HepG2 (cell line): ENCODE measurements around the gene ESPNL. TPM values are rescaled to one million over a fixed set of nuclear protein-coding genes. Genes with fewer than 3 reads are reported as not detected.

Source experiments
- ATAC-seq: fragments of 200-7000 bp; cut with Tn5 transposase; 3 replicates; pipeline ENCODE4 v1.9.1; 2020; ENCODE audit warnings: mild to moderate bottlenecking, moderate library complexity
- BruUV-seq: library from RNA; stranded (reverse); fragments of 400-500 nt; replicated peaks from 2 replicates; lab custom pipeline; 2021; lab: Mats Ljungman, UMichigan
- CTCF ChIA-PET: fragments of 300-600 bp; formaldehyde crosslinking; extraction: SDS; loops from one replicate; lab custom pipeline; 2021; ENCODE audit warnings: low total read pairs, inconsistent platforms, low intra/inter-chr PET ratio; lab: Yijun Ruan, JAX
- POLR2A ChIA-PET: fragments of 350-600 bp; sonication (Branson Sonifier 250); formaldehyde crosslinking; loops from one replicate; lab custom pipeline; 2020; ENCODE audit warnings: antibody characterized with exemption, inconsistent platforms; lab: Yijun Ruan, JAX
- DNase-seq: peaks from one replicate; pipeline ENCODE4 v3.0.0-alpha.2; 2015; ENCODE audit warnings: low spot score
- FAIRE-seq: peaks from 3 replicates; lab custom pipeline; 2011; peaks lifted over from hg19 to GRCh38; lab: Jason Lieb, UNC
- H2AFZ ChIP-seq: one replicate; pipeline ENCODE4 v1.6.1; 2011; ENCODE audit warnings: low read length, inconsistent platforms
- H3K27ac ChIP-seq: fragments of 300-600 bp; 3 replicates; pipeline ENCODE4 v1.8.0; 2011; ENCODE audit warnings: mixed run types, mild to moderate bottlenecking, mixed read lengths, low read length, inconsistent platforms; ENCODE audit not compliant: insufficient read depth; ENCODE audit errors: extremely low read length
- H3K27me3 ChIP-seq, 2 experiments: fragments of 200-600 bp in 1 of 2; 2 replicates in 1 of 2; 3 replicates in 1 of 2; pipeline versions ENCODE4 v1.6.0 to v1.8.0; 2011; ENCODE audit warnings: low read length in 2 of 2, mild to moderate bottlenecking in 2 of 2, moderate library complexity in 2 of 2, inconsistent platforms in 1 of 2; ENCODE audit not compliant: insufficient read depth in 2 of 2, control insufficient read depth in 1 of 2
- H3K36me3 ChIP-seq, 2 experiments: fragments of 200-600 bp in 1 of 2; replicated peaks in 1 of 2; 2 replicates in 1 of 2; 3 replicates in 1 of 2; pipeline versions ENCODE4 v1.5.1 to v1.8.0; 2011; ENCODE audit warnings: low read length in 2 of 2, inconsistent platforms in 1 of 2; ENCODE audit not compliant: insufficient read depth in 2 of 2, control insufficient read depth in 1 of 2
- H3K4me1 ChIP-seq: 2 replicates; pipeline ENCODE4 v1.5.1; 2012; ENCODE audit warnings: low read length, inconsistent platforms; ENCODE audit not compliant: insufficient read depth
- H3K4me2 ChIP-seq: 2 replicates; pipeline ENCODE4 v1.6.0; 2011; ENCODE audit warnings: low read depth, low read length, inconsistent platforms
- H3K4me3 ChIP-seq, 3 experiments: fragments of 200-600 bp in 1 of 3; sonication (generic), shearing (Covaris generic) in 1 of 3; replicated peaks in 1 of 3; 2 replicates each; pipeline ENCODE4 v1.5.1; 2011 to 2016; ENCODE audit warnings: low read length in 3 of 3, inconsistent platforms in 2 of 3, low read depth in 2 of 3, mild to moderate bottlenecking in 2 of 3, control low read depth in 1 of 3, mixed read lengths in 1 of 3; ENCODE audit not compliant: insufficient read depth in 1 of 3
- H3K79me2 ChIP-seq: one replicate; pipeline ENCODE4 v1.6.1; 2011; ENCODE audit warnings: low read length, inconsistent platforms; ENCODE audit not compliant: insufficient read depth
- H3K9ac ChIP-seq: 2 replicates; pipeline ENCODE4 v1.6.0; 2011; ENCODE audit warnings: mild to moderate bottlenecking, low read depth, low read length, inconsistent platforms; ENCODE audit not compliant: insufficient read depth
- H3K9me3 ChIP-seq: 2 replicates; pipeline ENCODE4 v1.5.1; 2012; ENCODE audit warnings: mild to moderate bottlenecking, low read length
- H4K20me1 ChIP-seq: 2 replicates; pipeline ENCODE4 v1.6.0; 2011; ENCODE audit warnings: inconsistent platforms, mild to moderate bottlenecking, low read length, moderate library complexity; ENCODE audit not compliant: insufficient read depth
- CHCHD3 ChIP-seq: sonication (generic); formaldehyde crosslinking; IDR thresholded peaks from 2 replicates; pipeline ENCODE4 v1.8.0; 2022; ENCODE audit warnings: mild to moderate bottlenecking, missing genetic modification reagents, moderate library complexity
- FOXJ3 ChIP-seq: sonication (generic); formaldehyde crosslinking; IDR thresholded peaks from 2 replicates; pipeline ENCODE4 v1.4.0; 2020; ENCODE audit warnings: missing genetic modification reagents, mild to moderate bottlenecking, borderline replicate concordance
- NKX3-1 ChIP-seq: sonication (generic); formaldehyde crosslinking; IDR thresholded peaks from 2 replicates; pipeline ENCODE4 v1.5.0; 2020; ENCODE audit warnings: missing genetic modification reagents
- ZBTB7A ChIP-seq: sonication (generic); formaldehyde crosslinking; IDR thresholded peaks from 2 replicates; pipeline ENCODE4 v1.8.0; 2022; ENCODE audit warnings: mild to moderate bottlenecking, missing genetic modification reagents
- ZBTB7B ChIP-seq: sonication (generic); formaldehyde crosslinking; IDR thresholded peaks from 2 replicates; pipeline ENCODE4 v1.4.0; 2020; ENCODE audit warnings: missing genetic modification reagents
- ZIK1 ChIP-seq: sonication (generic); formaldehyde crosslinking; IDR thresholded peaks from 2 replicates; pipeline ENCODE4 v1.5.0; 2020; ENCODE audit warnings: mild to moderate bottlenecking, low read depth, missing genetic modification reagents, borderline replicate concordance
- ZNF138 ChIP-seq: sonication (generic); formaldehyde crosslinking; IDR thresholded peaks from 2 replicates; pipeline ENCODE4 v1.5.0; 2020; ENCODE audit warnings: mild to moderate bottlenecking, low read depth, missing genetic modification reagents
- ZNF143 ChIP-seq: sonication (generic); formaldehyde crosslinking; IDR thresholded peaks from 2 replicates; pipeline ENCODE4 v1.4.0; 2020; ENCODE audit warnings: missing genetic modification reagents
- ZNF296 ChIP-seq: sonication (generic); formaldehyde crosslinking; conservative IDR thresholded peaks from 2 replicates; pipeline ENCODE4 v1.5.0; 2020; ENCODE audit warnings: mild to moderate bottlenecking, missing genetic modification reagents
- ZNF619 ChIP-seq: sonication (generic); formaldehyde crosslinking; IDR thresholded peaks from 2 replicates; pipeline ENCODE4 v1.4.0; 2020; ENCODE audit warnings: mild to moderate bottlenecking, missing genetic modification reagents
- ZNF790 ChIP-seq: sonication (generic); formaldehyde crosslinking; IDR thresholded peaks from 2 replicates; pipeline ENCODE4 v1.8.0; 2022; ENCODE audit warnings: missing genetic modification reagents, mild to moderate bottlenecking, borderline replicate concordance
- ZSCAN25 ChIP-seq: sonication (generic); formaldehyde crosslinking; IDR thresholded peaks from 2 replicates; pipeline ENCODE4 v1.8.0; 2022; ENCODE audit warnings: mild to moderate bottlenecking, missing genetic modification reagents
- ZSCAN9 ChIP-seq: IDR thresholded peaks from 2 replicates; pipeline ENCODE4 v1.6.1; 2016; ENCODE audit warnings: borderline replicate concordance
- WGBS: methylation state at CpG from one replicate; pipeline ENCODE4 v1.1.6; 2017; ENCODE audit warnings: low lambda C conversion rate; 5-methylcytosine and 5-hydroxymethylcytosine counted together
- in situ Hi-C: cut with HindIII; loops from 2 replicates; pipeline ENCODE4 v1.10.0; 2017; ENCODE audit warnings: low pct_unique_long_range_greater_than_20kb; ENCODE audit not compliant: extremely low pct_ligation_motif_present
- intact Hi-C: fragments of 100-400 bp; cut with micrococcal nuclease; formaldehyde crosslinking; loops from one replicate; pipeline ENCODE4 v1.10.0; 2022; ENCODE audit not compliant: unreplicated experiment
- polyA plus RNA-seq, 8 experiments: library from polyadenylated mRNA; depleted of rRNA in 3 of 8; stranded (reverse) in 7 of 8; unstranded in 1 of 8; fragments of >200 nt; fragmentation: Illumina TruSeq in 4 of 8; extraction: Trizol in 4 of 8; gene quantifications; 2 replicates each; pipeline versions ENCODE4 v1.2.1 to v1.2.3, GENCODE V29; 2011 to 2016; ENCODE audit warnings: low read depth in 4 of 8, missing spikeins in 1 of 8, mixed read lengths in 1 of 8; ENCODE audit not compliant: insufficient read depth in 1 of 8
- total RNA-seq, 5 experiments: library from RNA; depleted of rRNA; stranded (reverse); fragments of >200 nt; fragmentation: Illumina TruSeq; extraction: Trizol; gene quantifications; 2 replicates each; pipeline ENCODE4 v1.2.3, GENCODE V29; 2016; ENCODE audit warnings: low read depth in 1 of 5
- TF ChIP-seq, protein P1 (sequence below): sonication (generic); formaldehyde crosslinking; IDR thresholded peaks from 2 replicates; pipeline ENCODE4 v1.5.1; 2020; ENCODE audit warnings: missing genetic modification reagents, mild to moderate bottlenecking, borderline replicate concordance
- TF ChIP-seq, protein P2 (sequence below): sonication (generic); formaldehyde crosslinking; IDR thresholded peaks from 2 replicates; pipeline ENCODE4 v1.4.0; 2020; ENCODE audit warnings: missing genetic modification reagents
- TF ChIP-seq, protein P3 (sequence below): sonication (generic); formaldehyde crosslinking; IDR thresholded peaks from 2 replicates; pipeline ENCODE4 v1.5.0; 2020; ENCODE audit warnings: missing genetic modification reagents, mild to moderate bottlenecking, borderline replicate concordance
- TF ChIP-seq, protein P4 (sequence below): sonication (generic); formaldehyde crosslinking; conservative IDR thresholded peaks from 2 replicates; pipeline ENCODE4 v1.8.0; 2022; ENCODE audit warnings: mild to moderate bottlenecking, moderate library complexity, missing genetic modification reagents

ESPNL gene
- total and polyA plus RNA-seq, 2 of the 13 experiments (the other 11 are each of a cell fraction or from before 2014, with no cell fraction given) = 0.45 to 0.80 TPM

DNA sequence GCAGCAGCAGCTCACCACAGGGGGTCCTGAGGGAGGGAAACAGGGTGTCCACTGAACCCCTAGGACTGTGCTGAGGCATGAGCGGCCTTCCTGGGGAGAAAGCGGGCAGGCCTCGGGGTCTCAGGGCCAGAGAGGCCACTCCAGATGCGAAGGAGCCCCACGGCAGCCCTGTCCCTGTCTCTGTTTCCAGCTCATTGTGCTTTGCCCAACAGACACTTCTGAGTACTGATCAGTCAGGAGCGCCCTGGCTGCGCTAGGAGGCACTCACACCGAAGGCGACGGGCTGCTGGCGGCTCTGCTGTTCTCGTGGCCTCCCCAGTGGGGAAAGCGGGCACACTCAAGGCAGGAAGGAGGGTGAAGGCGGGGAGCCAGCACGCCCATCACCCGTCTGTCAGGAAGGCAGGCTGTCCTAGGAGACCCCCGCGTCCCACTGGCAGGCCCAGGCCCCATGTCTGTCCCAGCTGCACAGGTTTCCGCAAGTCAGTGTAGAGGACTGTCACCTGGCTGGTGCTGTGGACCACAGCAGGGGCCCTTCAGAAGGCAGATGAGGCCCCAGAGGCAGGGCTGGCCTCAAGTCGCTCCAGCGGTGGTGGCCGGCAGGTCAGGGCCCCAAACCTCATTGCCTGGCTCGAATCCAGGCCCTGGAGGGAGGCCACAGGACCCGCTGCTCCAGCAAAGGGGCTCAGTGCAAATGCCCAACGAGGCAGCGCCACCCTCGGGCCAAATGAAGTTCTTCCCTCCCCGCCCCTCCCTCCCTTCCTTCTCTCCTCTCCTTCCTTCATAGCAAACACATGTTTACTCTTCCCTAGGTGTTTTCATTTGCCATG is 6.8 kb downstream of the ESPNL start:
- DNase-seq = peak; percentile 52
- in situ Hi-C loops (loop anchor here (5.0 kb wide), 1 partner anchor 250 kb away; the partner anchor contains the start of gene RAMP1), intact Hi-C loops (loop anchor here (1.0 to 5.0 kb wide), 4 partner anchors 46 to 249 kb away; partner anchors contain the start of genes SCLY and UBE2F)
- no peaks in the 10 kb centered on the region for H3K36me3 ChIP-seq
- H3K4me1 ChIP-seq = peaks cover 56% of the 10 kb centered on the region
- POLR2A ChIA-PET = interaction anchor here (0.9 to 3.2 kb wide), 3 partner anchors 42 to 249 kb away, joined by 3 to 18 read pairs (median 4); partner anchors contain the start of gene SCLY
- H3K9ac ChIP-seq = peak overlapping the region; percentile 50; the same call in 1 of the 2 replicates
- no peaks in the 10 kb centered on the region for H4K20me1 ChIP-seq
- no TSS peak for BruUV-seq
- H3K27me3 ChIP-seq = peaks cover 9 to 40% of the 10 kb centered on the region in 2 experiments
- WGBS = 65% methylated on average over 24 of the region's 28 CpGs
- ATAC-seq = peak; percentile 40
- H3K79me2 ChIP-seq = no peaks in the 10 kb centered on the region
- CTCF ChIA-PET = interaction anchor here (1.0 to 1.5 kb wide), 2 partner anchors 183 to 249 kb away, joined by 5 read pairs; no protein-coding TSS in a partner anchor
- no peak overlapping the region for H3K27ac ChIP-seq
- peak overlapping the region; percentile 95 for H3K4me2 ChIP-seq
- FAIRE-seq = no peak
- H3K9me3 ChIP-seq = no peaks in the 10 kb centered on the region
- H3K4me3 ChIP-seq = peak overlapping the region; percentile 51 to 73 (median 53)
- no peak overlapping the region for H2AFZ ChIP-seq
- no peak for TF ChIP-seq ZBTB7B (CRISPR knock-in tag)
- 0 out of 2 replicates have a peak, but pooled peaks have one; percentile 17 for TF ChIP-seq ZNF619
- TF ChIP-seq, protein P1, sequence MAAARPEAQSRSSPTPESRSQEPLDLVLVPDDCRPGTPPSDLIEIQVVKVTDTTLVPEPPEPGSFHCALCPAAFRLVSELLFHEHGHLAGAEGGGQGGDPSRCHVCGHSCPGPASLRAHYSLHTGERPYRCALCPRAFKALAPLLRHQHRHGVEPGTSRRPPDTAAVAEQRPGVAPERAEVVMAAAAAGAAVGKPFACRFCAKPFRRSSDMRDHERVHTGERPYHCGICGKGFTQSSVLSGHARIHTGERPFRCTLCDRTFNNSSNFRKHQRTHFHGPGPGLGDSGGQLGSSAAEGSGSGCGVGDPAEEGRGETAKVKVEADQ (CRISPR knock-in tag) = no peak
- no peak for TF ChIP-seq NKX3-1 (CRISPR knock-in tag)
- TF ChIP-seq ZNF138 (CRISPR knock-in tag) = no peak
- peak; percentile 50; the same call in 1 of the 2 replicates for TF ChIP-seq CHCHD3 (CRISPR knock-in tag)
- TF ChIP-seq ZSCAN9 (CRISPR knock-in tag) = peak; percentile 15; the same call in 1 of the 2 replicates
- 0 out of 2 replicates have a peak, but pooled peaks have one; percentile 3 for TF ChIP-seq ZIK1 (CRISPR knock-in tag)
- TF ChIP-seq, protein P2, sequence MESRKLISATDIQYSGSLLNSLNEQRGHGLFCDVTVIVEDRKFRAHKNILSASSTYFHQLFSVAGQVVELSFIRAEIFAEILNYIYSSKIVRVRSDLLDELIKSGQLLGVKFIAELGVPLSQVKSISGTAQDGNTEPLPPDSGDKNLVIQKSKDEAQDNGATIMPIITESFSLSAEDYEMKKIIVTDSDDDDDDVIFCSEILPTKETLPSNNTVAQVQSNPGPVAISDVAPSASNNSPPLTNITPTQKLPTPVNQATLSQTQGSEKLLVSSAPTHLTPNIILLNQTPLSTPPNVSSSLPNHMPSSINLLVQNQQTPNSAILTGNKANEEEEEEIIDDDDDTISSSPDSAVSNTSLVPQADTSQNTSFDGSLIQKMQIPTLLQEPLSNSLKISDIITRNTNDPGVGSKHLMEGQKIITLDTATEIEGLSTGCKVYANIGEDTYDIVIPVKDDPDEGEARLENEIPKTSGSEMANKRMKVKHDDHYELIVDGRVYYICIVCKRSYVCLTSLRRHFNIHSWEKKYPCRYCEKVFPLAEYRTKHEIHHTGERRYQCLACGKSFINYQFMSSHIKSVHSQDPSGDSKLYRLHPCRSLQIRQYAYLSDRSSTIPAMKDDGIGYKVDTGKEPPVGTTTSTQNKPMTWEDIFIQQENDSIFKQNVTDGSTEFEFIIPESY (CRISPR knock-in tag) = peak; percentile 73
- TF ChIP-seq ZBTB7A (CRISPR knock-in tag) = no peak
- TF ChIP-seq, protein P3, sequence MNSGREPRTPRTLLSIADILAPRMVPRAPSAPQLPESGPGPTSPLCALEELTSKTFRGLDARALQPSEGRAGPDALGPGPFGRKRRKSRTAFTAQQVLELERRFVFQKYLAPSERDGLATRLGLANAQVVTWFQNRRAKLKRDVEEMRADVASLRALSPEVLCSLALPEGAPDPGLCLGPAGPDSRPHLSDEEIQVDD = no peak
- 0 out of 2 replicates have a peak, but pooled peaks have one; percentile 29 for TF ChIP-seq ZNF296
- TF ChIP-seq ZNF143 (CRISPR knock-in tag) = no peak
- no peak for TF ChIP-seq FOXJ3 (CRISPR knock-in tag)
- TF ChIP-seq ZSCAN25 (CRISPR knock-in tag) = peak; percentile 41; the same call in 1 of the 2 replicates
- TF ChIP-seq, protein P4, sequence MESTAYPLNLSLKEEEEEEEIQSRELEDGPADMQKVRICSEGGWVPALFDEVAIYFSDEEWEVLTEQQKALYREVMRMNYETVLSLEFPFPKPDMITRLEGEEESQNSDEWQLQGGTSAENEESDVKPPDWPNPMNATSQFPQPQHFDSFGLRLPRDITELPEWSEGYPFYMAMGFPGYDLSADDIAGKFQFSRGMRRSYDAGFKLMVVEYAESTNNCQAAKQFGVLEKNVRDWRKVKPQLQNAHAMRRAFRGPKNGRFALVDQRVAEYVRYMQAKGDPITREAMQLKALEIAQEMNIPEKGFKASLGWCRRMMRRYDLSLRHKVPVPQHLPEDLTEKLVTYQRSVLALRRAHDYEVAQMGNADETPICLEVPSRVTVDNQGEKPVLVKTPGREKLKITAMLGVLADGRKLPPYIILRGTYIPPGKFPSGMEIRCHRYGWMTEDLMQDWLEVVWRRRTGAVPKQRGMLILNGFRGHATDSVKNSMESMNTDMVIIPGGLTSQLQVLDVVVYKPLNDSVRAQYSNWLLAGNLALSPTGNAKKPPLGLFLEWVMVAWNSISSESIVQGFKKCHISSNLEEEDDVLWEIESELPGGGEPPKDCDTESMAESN (CRISPR knock-in tag) = 0 out of 2 replicates have a peak, but pooled peaks have one; percentile 32
- TF ChIP-seq ZNF790 (CRISPR knock-in tag) = 0 out of 2 replicates have a peak, but pooled peaks have one; percentile 29
